Prostate gland (tissue), 2 donors: ENCODE measurements around the gene LRRC46. TPM values are rescaled to one million over a fixed set of nuclear protein-coding genes. Genes with fewer than 3 reads are reported as not detected.

ENCODE experiments used
- DNase-seq: peaks from one replicate; pipeline ENCODE4 v3.0.0-alpha.2; 2019; ENCODE audit warnings: low spot score
- H3K27ac ChIP-seq, 2 donors: fragments of 200-600 bp; sonication (generic); 2 replicates each; pipeline ENCODE4 v1.5.1; 2017 to 2019
- H3K27me3 ChIP-seq: fragments of 200-600 bp; sonication (generic); replicated peaks from 2 replicates; pipeline ENCODE4 v1.5.1; 2019; ENCODE audit not compliant: insufficient read depth
- H3K36me3 ChIP-seq, 2 donors: fragments of 200-600 bp; sonication (generic); 1 replicate in 1 of 2; 2 replicates in 1 of 2; pipeline versions ENCODE4 v1.5.1 to v1.8.1; 2017 to 2019
- H3K4me1 ChIP-seq: fragments of 200-600 bp; sonication (generic); replicated peaks from 2 replicates; pipeline ENCODE4 v1.5.1; 2019
- H3K4me3 ChIP-seq, 2 donors: fragments of 200-600 bp; sonication (generic); 2 replicates each; pipeline ENCODE4 v1.5.1; 2017 to 2019
- H3K9me3 ChIP-seq: fragments of 200-600 bp; sonication (generic); 2 replicates; pipeline ENCODE4 v1.5.1; 2017
- POLR2A ChIP-seq: fragments of 450-650 bp; IDR thresholded peaks from one replicate; pipeline ENCODE4 v1.6.1; 2016; ENCODE audit warnings: antibody characterized with exemption, mild to moderate bottlenecking
- POLR2AphosphoS5 ChIP-seq: sonication (generic); formaldehyde crosslinking; IDR thresholded peaks from one replicate; pipeline ENCODE4 v1.6.1; 2017; ENCODE audit warnings: antibody characterized with exemption
- WGBS: methylation state at CpG from one replicate; pipeline ENCODE4 v1.1.5; 2018; 5-methylcytosine and 5-hydroxymethylcytosine counted together
- intact Hi-C: fragments of 100-400 bp; cut with DNase I; formaldehyde crosslinking; loops from one replicate; pipeline ENCODE4 v1.14.2; 2022
- total RNA-seq, 2 donors: library from RNA; depleted of rRNA; stranded (reverse); fragments of >200 nt; gene quantifications; one replicate each; pipeline ENCODE4 v1.1.0, GENCODE V29; 2016
- TF ChIP-seq, protein P1 (sequence below), 4 experiments: fragments of 200-600 bp in 2 of 4; fragments of 450-650 bp in 2 of 4; sonication (generic) in 2 of 4; IDR thresholded peaks; 1 replicate in 3 of 4; 2 replicates in 1 of 4; pipeline ENCODE4 v1.5.1; 2016 to 2019; ENCODE audit warnings: antibody characterized with exemption in 4 of 4, mild to moderate bottlenecking in 2 of 4, moderate library complexity in 2 of 4

The LRRC46 gene
- total RNA-seq, 2 donors from 2014 or later, result 1.1 to 4.9 TPM

DNA sequence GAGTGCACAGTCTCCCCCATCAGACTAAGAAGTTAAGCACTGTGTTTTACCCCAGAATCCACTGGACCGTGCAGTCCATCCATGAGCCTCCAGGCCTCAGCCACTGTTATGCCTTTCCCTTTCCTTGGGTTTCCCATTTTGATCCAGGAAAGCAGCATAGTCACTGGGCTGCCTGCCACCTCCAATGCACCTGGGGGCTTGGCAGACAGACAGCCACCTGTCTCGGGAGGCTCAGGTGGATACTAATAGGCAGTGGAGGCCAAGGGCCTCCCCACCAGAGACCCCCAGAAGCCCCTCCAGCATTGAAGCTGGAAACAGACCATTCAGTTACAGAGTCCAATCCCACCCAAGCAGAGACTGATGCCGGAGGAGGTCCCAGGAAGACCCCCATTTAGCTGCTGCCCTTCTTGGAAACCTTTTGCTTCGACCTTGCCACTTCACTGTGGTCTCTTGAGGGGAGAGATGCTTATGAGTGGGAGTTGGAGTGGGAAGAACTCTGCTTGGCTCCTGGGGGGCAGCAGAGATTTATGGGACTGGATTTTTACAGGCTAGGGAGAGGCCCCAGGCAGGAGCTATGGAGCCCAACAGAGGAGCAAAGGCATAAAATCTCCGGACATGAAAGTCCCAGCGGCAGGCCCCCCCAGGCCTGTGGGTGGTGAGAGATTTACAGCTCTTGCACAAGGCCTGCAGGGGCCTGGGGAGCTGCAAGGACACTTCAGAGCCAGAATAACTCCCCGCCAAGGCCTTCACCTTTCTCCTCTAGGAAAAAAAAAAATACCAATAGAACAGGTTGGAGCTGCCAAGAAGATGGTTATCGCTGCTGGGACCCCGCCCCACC, 52.3 kb downstream of the LRRC46 start:
- Histone ChIP-seq H3K36me3 (no peaks in the 10 kb centered on the region), H3K4me3 (no peak overlapping the region), H3K27me3 (no peaks in the 10 kb centered on the region), H3K27ac (peak overlapping the region; percentile 4 to 59), H3K9me3 (no peaks in the 10 kb centered on the region), H3K4me1 (peaks cover 15% of the 10 kb centered on the region)
- TF ChIP-seq POLR2AphosphoS5 (peak; percentile 17), POLR2A (no peak)
- WGBS, result 31% methylated on average over 9 of the region's 9 CpGs
- peak; percentile 48 for DNase-seq
- intact Hi-C loops, result no loop called here

GRCh38 chr17:47884427-47884740, 52.9 kb downstream of the LRRC46 start:
- Histone ChIP-seq H3K4me3 (no peak overlapping the region), H3K27me3 (no peaks in the 10 kb centered on the region), H3K27ac (peak overlapping the region; percentile 4 to 59), H3K4me1 (peaks cover 15% of the 10 kb centered on the region), H3K9me3 (no peaks in the 10 kb centered on the region), H3K36me3 (no peaks in the 10 kb centered on the region)
- WGBS, result 23% methylated on average over 5 of the region's 5 CpGs
- DNase-seq, result no peak
- TF ChIP-seq, protein P1, sequence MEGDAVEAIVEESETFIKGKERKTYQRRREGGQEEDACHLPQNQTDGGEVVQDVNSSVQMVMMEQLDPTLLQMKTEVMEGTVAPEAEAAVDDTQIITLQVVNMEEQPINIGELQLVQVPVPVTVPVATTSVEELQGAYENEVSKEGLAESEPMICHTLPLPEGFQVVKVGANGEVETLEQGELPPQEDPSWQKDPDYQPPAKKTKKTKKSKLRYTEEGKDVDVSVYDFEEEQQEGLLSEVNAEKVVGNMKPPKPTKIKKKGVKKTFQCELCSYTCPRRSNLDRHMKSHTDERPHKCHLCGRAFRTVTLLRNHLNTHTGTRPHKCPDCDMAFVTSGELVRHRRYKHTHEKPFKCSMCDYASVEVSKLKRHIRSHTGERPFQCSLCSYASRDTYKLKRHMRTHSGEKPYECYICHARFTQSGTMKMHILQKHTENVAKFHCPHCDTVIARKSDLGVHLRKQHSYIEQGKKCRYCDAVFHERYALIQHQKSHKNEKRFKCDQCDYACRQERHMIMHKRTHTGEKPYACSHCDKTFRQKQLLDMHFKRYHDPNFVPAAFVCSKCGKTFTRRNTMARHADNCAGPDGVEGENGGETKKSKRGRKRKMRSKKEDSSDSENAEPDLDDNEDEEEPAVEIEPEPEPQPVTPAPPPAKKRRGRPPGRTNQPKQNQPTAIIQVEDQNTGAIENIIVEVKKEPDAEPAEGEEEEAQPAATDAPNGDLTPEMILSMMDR (IDR thresholded peaks at IDR 0.05), result no peak
- no peak for TF ChIP-seq POLR2AphosphoS5
- no peak for TF ChIP-seq POLR2A
- intact Hi-C loops, result no loop called here

GRCh38 chr17:47884905-47885730, 53.6 kb downstream of the LRRC46 start:
- no peak for DNase-seq
- WGBS, result 47% methylated on average over 11 of the region's 11 CpGs
- Histone ChIP-seq H3K9me3 (no peaks in the 10 kb centered on the region), H3K4me1 (peaks cover 15% of the 10 kb centered on the region), H3K4me3 (no peak overlapping the region), H3K36me3 (no peaks in the 10 kb centered on the region), H3K27me3 (no peaks in the 10 kb centered on the region), H3K27ac (peak overlapping the region; percentile 4 to 59)
- TF ChIP-seq, protein P1 (IDR thresholded peaks at IDR 0.05), result no peak
- TF ChIP-seq POLR2A (no peak), POLR2AphosphoS5 (no peak)
- intact Hi-C loops, result no loop called here

Other genes starting within 250 kb of the LRRC46 start
- 100 to 1,000 TPM; 148 to 239 TPM for gene KPNB1, start 181.8 kb upstream of the LRRC46 start, total RNA-seq
- 10 to 100 TPM in 1 of 2 donors, 1 to 10 TPM in 1; 9.5 to 15.3 TPM for gene TBKBP1, start 137.5 kb upstream of the LRRC46 start, total RNA-seq
- under 1 TPM; 0.27 to 0.45 TPM for gene TBX21, start 98.4 kb upstream of the LRRC46 start, total RNA-seq
- gene OSBPL7, start 9.9 kb upstream of the LRRC46 start, total RNA-seq, result 10 to 100 TPM; 15.0 to 19.2 TPM
- gene MRPL10, start 129 bp upstream of the LRRC46 start, total RNA-seq, result 10 to 100 TPM; 46.6 to 47.0 TPM
- 10 to 100 TPM; 32.6 to 44.4 TPM for gene SCRN2, start 9.6 kb downstream of the LRRC46 start, total RNA-seq
- 1 to 10 TPM; 1.4 to 3.1 TPM for gene SP6, start 19.5 kb downstream of the LRRC46 start, total RNA-seq
- 10 to 100 TPM; 15.2 to 15.8 TPM for gene SP2, start 64.6 kb downstream of the LRRC46 start, total RNA-seq
- 10 to 100 TPM; 37.3 to 55.2 TPM for gene PNPO, start 109.9 kb downstream of the LRRC46 start, total RNA-seq
- 10 to 100 TPM; 19.9 to 59.7 TPM for gene PRR15L, start 126.2 kb downstream of the LRRC46 start, total RNA-seq
- 100 to 1,000 TPM; 185 to 193 TPM for gene CDK5RAP3, start 139.4 kb downstream of the LRRC46 start, total RNA-seq
- 10 to 100 TPM; 18.1 to 18.5 TPM for gene COPZ2, start 206.1 kb downstream of the LRRC46 start, total RNA-seq
- 100 to 1,000 TPM in 1 of 2 donors, 10 to 100 TPM in 1; 87.8 to 244 TPM for gene NFE2L1, start 216.7 kb downstream of the LRRC46 start, total RNA-seq